ENCODE results near the gene MTFR2. TPM values are rescaled to one million over a fixed set of nuclear protein-coding genes. Genes with fewer than 3 reads are reported as not detected.

Gene MTFR2
- total RNA-seq, 1 donor from 2014 or later: 6.4 TPM

DNA sequence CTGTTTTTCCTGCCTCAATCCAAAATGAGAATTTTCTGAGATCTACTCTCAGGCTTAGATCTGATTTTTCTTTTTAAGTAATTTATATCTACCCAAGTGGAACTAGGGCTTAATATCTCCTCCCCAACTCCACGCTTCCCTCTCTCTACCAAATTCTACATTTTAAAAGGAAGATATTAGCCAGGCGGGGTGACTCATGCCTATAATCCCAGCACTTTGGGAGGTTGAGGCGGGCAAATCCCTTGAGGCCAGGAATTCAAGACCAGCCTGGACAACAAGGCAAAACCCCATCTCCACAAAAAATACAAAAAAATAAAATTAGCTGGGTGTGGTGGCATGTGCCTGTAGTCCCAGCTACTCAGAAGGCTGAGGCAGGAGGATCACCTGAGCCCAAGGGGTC is 61.0 kb downstream of the MTFR2 start:
- no peak for DNase-seq (ENCODE audit: extremely low read depth, low read depth, low spot score)

DNA sequence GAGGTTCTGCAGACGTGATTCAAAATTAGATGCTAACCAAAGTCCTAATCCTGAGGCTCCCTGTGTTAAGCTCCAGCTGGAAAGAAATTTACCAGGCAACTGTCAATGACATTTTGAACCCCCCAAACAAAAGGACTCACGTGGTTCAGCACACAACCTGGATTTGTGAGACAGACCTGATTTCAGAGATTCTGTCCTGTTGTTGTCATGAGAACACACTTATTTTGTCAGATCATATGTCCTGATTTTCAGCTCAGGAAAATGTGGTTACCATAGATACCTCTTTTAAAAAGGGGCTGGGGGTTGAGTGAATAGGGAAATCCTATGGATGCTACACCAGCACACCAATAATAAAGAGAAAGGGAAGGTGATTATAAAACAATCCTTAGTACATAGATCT is 61.6 kb downstream of the MTFR2 start:
- no peak for DNase-seq (ENCODE audit: extremely low read depth, low read depth, low spot score)

DNA sequence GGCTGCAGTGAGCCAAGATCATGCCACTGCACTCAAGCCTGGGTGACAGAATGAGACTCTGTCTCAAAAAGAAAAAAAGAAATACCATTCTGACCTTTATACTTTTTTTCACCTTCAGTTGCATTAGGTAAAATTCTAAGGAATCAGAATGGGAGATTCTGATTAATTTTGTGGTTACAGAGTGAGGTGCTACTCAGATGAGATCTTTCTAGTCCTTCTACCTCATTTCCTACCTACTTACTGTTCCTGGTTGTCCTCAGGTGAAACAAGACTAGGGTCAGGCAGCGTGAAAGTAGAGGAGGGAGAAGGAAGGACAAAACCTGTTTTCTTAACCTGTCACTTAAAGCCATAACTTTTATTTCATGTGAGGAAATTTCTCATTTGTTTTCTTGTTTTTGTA is 63.7 kb downstream of the MTFR2 start:
- no peak for DNase-seq (ENCODE audit: extremely low read depth, low read depth, low spot score)

DNA sequence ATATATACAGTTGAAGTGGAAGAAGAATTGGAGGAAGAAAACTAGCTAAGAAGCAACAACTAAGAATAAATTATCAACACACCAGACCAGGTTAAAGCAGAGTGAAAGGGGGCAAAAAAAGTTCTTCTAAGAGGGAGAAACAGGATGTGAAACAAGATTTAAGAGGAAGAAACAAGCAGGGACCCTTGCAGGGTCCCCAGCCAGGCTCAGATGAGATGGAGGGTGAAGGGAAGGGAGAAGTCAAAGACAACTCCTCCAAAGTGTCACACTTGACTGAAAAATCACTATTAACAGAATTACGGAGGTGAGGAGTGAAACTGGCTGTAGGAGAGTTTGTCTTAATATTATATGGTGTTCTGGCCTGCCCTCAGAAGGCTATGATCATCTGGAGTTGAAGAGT is 65.4 kb downstream of the MTFR2 start:
- no peak for DNase-seq (ENCODE audit: extremely low read depth, low read depth, low spot score)

DNA sequence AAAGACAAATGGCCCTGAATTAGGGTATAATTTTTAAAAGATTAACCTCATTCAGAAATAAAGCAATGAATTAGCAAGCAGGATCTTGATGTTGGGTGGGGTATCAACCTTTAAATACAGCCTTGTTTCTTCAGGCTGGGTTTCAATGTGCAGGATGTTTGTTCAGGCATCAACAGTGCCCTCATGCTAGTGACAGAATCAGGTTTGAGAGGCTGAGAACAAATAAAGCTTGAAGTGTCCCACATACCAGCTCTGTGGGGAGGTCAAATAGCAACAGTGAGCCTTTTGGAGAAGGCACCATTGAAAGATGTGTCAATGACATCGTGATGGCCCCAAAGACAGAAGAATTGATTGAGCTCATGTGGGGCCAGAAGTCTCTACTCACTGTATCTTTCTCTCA is 68.2 kb downstream of the MTFR2 start:
- no peak for DNase-seq (ENCODE audit: extremely low read depth, low read depth, low spot score)

DNA sequence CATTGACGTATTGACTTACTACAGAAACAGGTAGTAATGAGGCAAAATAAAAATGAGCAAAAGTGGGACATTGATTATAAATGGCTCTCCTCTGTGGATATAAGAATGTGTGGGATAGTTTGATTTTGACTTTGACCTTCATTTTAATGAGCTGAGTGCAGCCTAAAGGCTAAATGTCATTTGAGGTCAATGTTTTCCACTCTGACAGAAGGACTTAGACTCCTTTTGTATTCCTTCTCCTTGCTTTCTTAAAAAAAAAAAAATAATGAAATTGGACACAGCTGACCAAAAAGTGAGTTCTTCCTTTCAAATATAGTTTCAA is 68.6 kb downstream of the MTFR2 start:
- no peak for DNase-seq (ENCODE audit: extremely low read depth, low read depth, low spot score)

Other genes with a start within 250 kb of the MTFR2 start
- gene BCLAF1, start 39.5 kb upstream of the MTFR2 start, total RNA-seq: 94.0 and 102 TPM in 2 replicates